Thyroid gland (tissue), 4 donors: ENCODE data around the gene EFNB2. TPM values are rescaled to one million over a fixed set of nuclear protein-coding genes. Genes with fewer than 3 reads are reported as not detected.

ENCODE experiments used
- DNase-seq, 2 donors: peaks; one replicate each; pipeline ENCODE4 v3.0.0-alpha.2; 2019
- H3K27ac ChIP-seq, 3 donors: fragments of 200-600 bp; sonication (generic); 1 replicate in 2 of 3; 2 replicates in 1 of 3; pipeline ENCODE4 v1.5.1; 2016 to 2019; ENCODE audit warnings: mild to moderate bottlenecking in 1 of 3, moderate library complexity in 1 of 3
- H3K27me3 ChIP-seq: fragments of 200-600 bp; sonication (generic); one replicate; pipeline ENCODE4 v1.5.1; 2019
- H3K36me3 ChIP-seq, 2 donors: fragments of 200-600 bp; sonication (generic); one replicate each; pipeline ENCODE4 v1.5.1; 2016 to 2019
- H3K4me1 ChIP-seq, 2 donors: fragments of 200-600 bp; sonication (generic); one replicate each; pipeline ENCODE4 v1.5.1; 2017 to 2019
- H3K4me3 ChIP-seq, 3 donors: fragments of 200-600 bp; sonication (generic); replicated peaks in 1 of 3; 1 replicate in 2 of 3; 2 replicates in 1 of 3; pipeline ENCODE4 v1.5.1; 2016; ENCODE audit warnings: mild to moderate bottlenecking in 1 of 3
- H3K9me3 ChIP-seq: fragments of 200-600 bp; sonication (generic); one replicate; pipeline ENCODE4 v1.5.1; 2017
- CTCF ChIP-seq, 6 experiments: fragments of 200-600 bp in 3 of 6; fragments of 450-650 bp in 3 of 6; sonication (generic) in 3 of 6; IDR thresholded peaks; one replicate each; pipeline ENCODE4 v1.5.1; 2016 to 2019; ENCODE audit warnings: antibody characterized with exemption in 6 of 6, mild to moderate bottlenecking in 2 of 6, inconsistent platforms in 1 of 6, moderate library complexity in 1 of 6
- POLR2A ChIP-seq, 2 donors: fragments of 450-650 bp; IDR thresholded peaks; one replicate each; pipeline ENCODE4 v1.6.1; 2017; ENCODE audit warnings: antibody characterized with exemption in 2 of 2, mild to moderate bottlenecking in 2 of 2, moderate library complexity in 1 of 2
- WGBS, 2 donors: methylation state at CpG; one replicate each; pipeline ENCODE4 v1.1.5; 2017; 5-methylcytosine and 5-hydroxymethylcytosine counted together
- intact Hi-C: fragments of 100-400 bp; cut with DNase I; formaldehyde crosslinking; loops from one replicate; pipeline ENCODE4 v1.15.1; 2023
- total RNA-seq, 4 donors: library from RNA; depleted of rRNA; stranded (reverse); fragments of >200 nt; gene quantifications; one replicate each; pipeline ENCODE4 v1.2.3, GENCODE V29; 2016

The EFNB2 gene
- total RNA-seq, 4 donors from 2014 or later: 10.8 to 22.5 (median 17.0) TPM

- TF ChIP-seq CTCF (IDR thresholded peaks at IDR 0.05): no peak
- no peak for TF ChIP-seq POLR2A (IDR thresholded peaks at IDR 0.05)
- intact Hi-C loops: no loop called here
- Histone ChIP-seq H3K4me3 (no peak overlapping the region), H3K9me3 (no peaks in the 10 kb centered on the region), H3K27ac (no peak overlapping the region), H3K4me1 (peaks cover 6 to 18% of the 10 kb centered on the region in 2 donors), H3K36me3 (no peaks in the 10 kb centered on the region), H3K27me3 (no peaks in the 10 kb centered on the region)
- DNase-seq: no peak
- 75 to 79% methylated on average over 4 of the region's 4 CpGs for WGBS, 2 donors
Observed at GRCh38 chr13:106499896-106500295, 35.6 kb downstream of the EFNB2 start.

GRCh38 chr13:106499113-106499512 is 36.3 kb downstream of the EFNB2 start:
- intact Hi-C loops: no loop called here
- Histone ChIP-seq H3K27ac (peak overlapping the region in 1 of 3 donors; percentile 35), H3K4me3 (no peak overlapping the region), H3K4me1 (peaks cover 6 to 18% of the 10 kb centered on the region in 2 donors), H3K9me3 (no peaks in the 10 kb centered on the region), H3K36me3 (no peaks in the 10 kb centered on the region), H3K27me3 (no peaks in the 10 kb centered on the region)
- no peak for DNase-seq
- TF ChIP-seq POLR2A (IDR thresholded peaks at IDR 0.05): no peak
- no peak for TF ChIP-seq CTCF (IDR thresholded peaks at IDR 0.05)
- WGBS, 2 donors: 84 to 86% methylated on average over 2 of the region's 2 CpGs

- Histone ChIP-seq H3K4me3 (no peak overlapping the region), H3K27ac (peak overlapping the region in 1 of 3 donors; percentile 35), H3K27me3 (no peaks in the 10 kb centered on the region), H3K4me1 (peaks cover 3 to 18% of the 10 kb centered on the region in 2 donors), H3K9me3 (no peaks in the 10 kb centered on the region), H3K36me3 (no peaks in the 10 kb centered on the region)
- no peak for DNase-seq
- intact Hi-C loops: no loop called here
- TF ChIP-seq CTCF (IDR thresholded peaks at IDR 0.05) (no peak), POLR2A (IDR thresholded peaks at IDR 0.05) (no peak)
- 53 to 59% methylated on average over 1 of the region's 1 CpG for WGBS, 2 donors
Observed at GRCh38 chr13:106498571-106498970, 36.9 kb downstream of the EFNB2 start.

GRCh38 chr13:106498158-106498557 is 37.3 kb downstream of the EFNB2 start:
- no peak for TF ChIP-seq POLR2A (IDR thresholded peaks at IDR 0.05)
- no peak for TF ChIP-seq CTCF (IDR thresholded peaks at IDR 0.05)
- Histone ChIP-seq H3K9me3 (no peaks in the 10 kb centered on the region), H3K36me3 (peaks cover 0 to 4% of the 10 kb centered on the region in 2 donors), H3K27me3 (no peaks in the 10 kb centered on the region), H3K27ac (peak overlapping the region in 1 of 3 donors; percentile 35), H3K4me1 (peaks cover 3 to 18% of the 10 kb centered on the region in 2 donors), H3K4me3 (no peak overlapping the region)
- intact Hi-C loops: no loop called here
- DNase-seq: no peak
- WGBS, 2 donors: 64 to 66% methylated on average over 3 of the region's 3 CpGs

- peaks cover 3 to 18% of the 10 kb centered on the region in 2 donors for H3K4me1 ChIP-seq
- H3K4me3 ChIP-seq: no peak overlapping the region
- DNase-seq: no peak
- intact Hi-C loops: no loop called here
- 28 to 48% methylated on average over 1 of the region's 1 CpG for WGBS, 2 donors
- no peak for TF ChIP-seq POLR2A (IDR thresholded peaks at IDR 0.05)
- no peak for TF ChIP-seq CTCF (IDR thresholded peaks at IDR 0.05)
- H3K27me3 ChIP-seq: no peaks in the 10 kb centered on the region
- peak overlapping the region in 1 of 3 donors; percentile 49 for H3K27ac ChIP-seq
- peaks cover 6 to 12% of the 10 kb centered on the region in 2 donors for H3K36me3 ChIP-seq
- H3K9me3 ChIP-seq: no peaks in the 10 kb centered on the region
Observed at GRCh38 chr13:106497079-106497478, 38.4 kb downstream of the EFNB2 start.
